22Rv1 (cell line): ENCODE results near the gene DCT.
"Not testable (repeated sequence)": the region's sequence is repeated elsewhere in the genome, so short reads cannot be mapped to it uniquely, and the experiment has no call there.

Experiments
- H3K27ac ChIP-seq: fragments of 450-650 bp; 2 replicates; pipeline ENCODE4 v1.5.1; 2017
- ZFX ChIP-seq: fragments of 450-650 bp; IDR thresholded peaks from 2 replicates; pipeline ENCODE4 v1.6.1; 2017; ENCODE audit warnings: antibody characterized with exemption, borderline replicate concordance
- TF ChIP-seq, protein P1 (sequence below): fragments of 450-650 bp; IDR thresholded peaks from 2 replicates; pipeline ENCODE4 v1.5.1; 2017; ENCODE audit warnings: mild to moderate bottlenecking

DCT gene

GRCh38 chr13:94479616-94480015, at the start of gene DCT:
Gene DCT, minus strand, starts transcription at chr13:94479682. Its CDS starts 427 bp downstream, at chr13:94479255.
- H3K27ac ChIP-seq: no peak within 1 kb of the TSS
- TF ChIP-seq, protein P1, sequence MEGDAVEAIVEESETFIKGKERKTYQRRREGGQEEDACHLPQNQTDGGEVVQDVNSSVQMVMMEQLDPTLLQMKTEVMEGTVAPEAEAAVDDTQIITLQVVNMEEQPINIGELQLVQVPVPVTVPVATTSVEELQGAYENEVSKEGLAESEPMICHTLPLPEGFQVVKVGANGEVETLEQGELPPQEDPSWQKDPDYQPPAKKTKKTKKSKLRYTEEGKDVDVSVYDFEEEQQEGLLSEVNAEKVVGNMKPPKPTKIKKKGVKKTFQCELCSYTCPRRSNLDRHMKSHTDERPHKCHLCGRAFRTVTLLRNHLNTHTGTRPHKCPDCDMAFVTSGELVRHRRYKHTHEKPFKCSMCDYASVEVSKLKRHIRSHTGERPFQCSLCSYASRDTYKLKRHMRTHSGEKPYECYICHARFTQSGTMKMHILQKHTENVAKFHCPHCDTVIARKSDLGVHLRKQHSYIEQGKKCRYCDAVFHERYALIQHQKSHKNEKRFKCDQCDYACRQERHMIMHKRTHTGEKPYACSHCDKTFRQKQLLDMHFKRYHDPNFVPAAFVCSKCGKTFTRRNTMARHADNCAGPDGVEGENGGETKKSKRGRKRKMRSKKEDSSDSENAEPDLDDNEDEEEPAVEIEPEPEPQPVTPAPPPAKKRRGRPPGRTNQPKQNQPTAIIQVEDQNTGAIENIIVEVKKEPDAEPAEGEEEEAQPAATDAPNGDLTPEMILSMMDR: no peak
- no peak for TF ChIP-seq ZFX

- not testable (repeated sequence) for H3K27ac ChIP-seq
These were observed 47.5 kb upstream of the DCT start for GRCh38 chr13:94526956-94527355.

DNA sequence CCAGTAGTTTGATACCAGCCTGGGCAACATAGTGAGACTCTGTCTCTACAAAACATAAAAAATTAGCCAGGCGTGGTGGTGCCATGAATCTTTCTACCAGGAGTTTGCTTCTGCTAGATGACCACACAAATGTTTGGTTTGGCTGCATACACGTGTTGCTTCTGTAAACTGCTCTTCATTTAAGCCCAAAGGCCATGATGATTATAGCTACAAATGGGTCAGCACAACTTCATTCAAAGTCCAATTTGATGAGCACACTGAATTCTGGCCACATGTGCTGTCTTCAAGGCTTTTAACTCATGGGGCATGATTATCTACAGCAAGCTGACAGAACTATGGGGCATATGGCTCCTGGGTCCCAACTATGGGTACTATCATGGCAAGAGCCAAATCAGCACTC, 46.3 kb upstream of the DCT start:
- H3K27ac ChIP-seq: no peak overlapping the region
- no peak for TF ChIP-seq ZFX
- TF ChIP-seq, protein P1: no peak

GRCh38 chr13:94524407-94524806, 44.9 kb upstream of the DCT start:
- no peak overlapping the region for H3K27ac ChIP-seq
- TF ChIP-seq, protein P1: no peak
- no peak for TF ChIP-seq ZFX

DNA sequence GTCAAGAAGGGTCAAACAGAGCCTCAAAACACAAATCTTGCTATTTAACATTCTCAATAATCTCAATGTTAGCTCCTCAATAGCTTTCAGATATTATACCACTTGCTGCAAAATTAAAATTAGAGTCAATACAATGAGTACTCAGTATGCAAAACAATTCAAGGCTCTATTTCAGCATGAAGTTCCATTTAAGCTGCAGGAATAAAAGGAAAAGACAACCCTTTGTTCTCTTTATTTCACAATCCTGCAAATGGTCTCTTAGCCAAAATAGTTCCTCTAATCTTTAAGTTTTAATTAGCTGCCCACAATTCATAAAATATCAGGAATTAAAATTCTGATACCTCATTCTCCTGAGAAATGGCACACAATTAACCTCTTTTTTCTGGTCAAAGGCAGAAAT, 40.5 kb upstream of the DCT start:
- TF ChIP-seq ZFX: no peak
- TF ChIP-seq, protein P1: no peak

GRCh38 chr13:94516456-94516855, 37.0 kb upstream of the DCT start:
- no peak overlapping the region for H3K27ac ChIP-seq
- TF ChIP-seq, protein P1: no peak
- no peak for TF ChIP-seq ZFX

More for the DNA sequence above, 40.5 kb upstream of the DCT start:
- H3K27ac ChIP-seq: no peak overlapping the region

GRCh38 chr13:94515911-94516310, 36.4 kb upstream of the DCT start:
- H3K27ac ChIP-seq: no peak overlapping the region
- TF ChIP-seq, protein P1: no peak

DNA sequence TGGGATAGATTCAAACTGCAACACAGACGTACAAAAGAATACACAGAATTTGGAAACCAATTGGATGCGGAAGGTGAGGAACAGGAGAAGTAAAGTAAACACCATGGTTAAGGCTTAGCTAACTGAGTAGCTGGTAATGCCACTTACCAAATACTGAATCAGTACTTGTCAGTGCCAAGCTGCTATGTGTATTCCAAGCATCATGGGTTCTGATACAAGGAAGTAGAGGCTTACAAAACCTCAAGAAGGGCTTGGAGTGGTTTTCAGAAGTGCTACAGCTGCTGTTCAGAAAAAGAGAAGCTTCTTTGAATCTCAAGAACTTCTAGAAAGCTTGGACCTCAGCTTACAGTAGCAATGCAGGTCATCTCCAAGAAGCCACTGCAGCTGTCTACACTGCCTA, 35.9 kb upstream of the DCT start:
- H3K27ac ChIP-seq: no peak overlapping the region
- TF ChIP-seq ZFX: no peak
- TF ChIP-seq, protein P1: no peak
